Measurements from ENCODE around the gene LRRC17. TPM values are rescaled to one million over a fixed set of nuclear protein-coding genes. Genes with fewer than 3 reads are reported as not detected.

The LRRC17 gene
- total and polyA plus RNA-seq, 2 donors (not counting 1 experiment from before 2014, with no cell fraction given): 0.86 to 1.4 TPM

- Mint-ChIP-seq H3K4me1 (no peaks in the 10 kb centered on the region), H3K27me3 (no peaks in the 10 kb centered on the region), H3K9me3 (ENCODE audit: insufficient read depth) (no peaks in the 10 kb centered on the region), H3K4me3 (no peak overlapping the region), H3K27ac (no peak overlapping the region)
- H3K79me2 ChIP-seq (ENCODE audit: control insufficient read depth, insufficient read depth, low read length): no peaks in the 10 kb centered on the region
- H4K20me1 ChIP-seq (ENCODE audit: control insufficient read depth, insufficient read depth, low read length, poor library complexity, severe bottlenecking): no peaks in the 10 kb centered on the region
- H3K27me3 ChIP-seq (replicated peaks in 1 of 4; ENCODE audit: control extremely low read depth in 1 of 4, control insufficient read depth in 3 of 4, insufficient read depth in 4 of 4, low read length in 3 of 4): no peaks in the 10 kb centered on the region
- 100% methylated on average over 1 of the region's 1 CpG for WGBS (ENCODE audit: insufficient coverage)
- H3K27ac ChIP-seq (ENCODE audit: low read length in 2 of 2): no peak overlapping the region
- CTCF ChIA-PET: no interaction called here
- no peaks in the 10 kb centered on the region for H3K36me3 ChIP-seq (replicated peaks in 1 of 2; ENCODE audit: control extremely low read depth in 1 of 2, control insufficient read depth in 1 of 2, extremely low read depth in 1 of 2, insufficient read depth in 2 of 2, low read length in 1 of 2)
- no peak for DNase-seq
- no peak overlapping the region for H3K9ac ChIP-seq (ENCODE audit: low read length)
- no peak overlapping the region for H3K4me2 ChIP-seq (replicated peaks; ENCODE audit: low read depth, low read length, poor library complexity, severe bottlenecking)
- POLR2A ChIA-PET: no interaction called here
- no peaks in the 10 kb centered on the region for H3K4me1 ChIP-seq (ENCODE audit: control insufficient read depth in 2 of 2, insufficient read depth in 2 of 2, low read length in 2 of 2)
- H2AFZ ChIP-seq (ENCODE audit: insufficient read depth, low read depth, low read length, poor library complexity, severe bottlenecking): no peak overlapping the region
- no peak for ATAC-seq (ENCODE audit: low read depth)
- no peaks in the 10 kb centered on the region for H3K9me3 ChIP-seq (ENCODE audit: control extremely low read depth in 1 of 3, control insufficient read depth in 2 of 3, insufficient read depth in 1 of 3, low read length in 2 of 3)
- TF ChIP-seq EZH2 (IDR thresholded peaks at IDR 0.05; ENCODE audit: borderline replicate concordance, insufficient read depth, low read depth, low read length, poor library complexity, severe bottlenecking) (no peak), CTCF (IDR thresholded peaks at IDR 0.05) (no peak)
- intact Hi-C loops (cut with micrococcal nuclease): no loop called here
- H3K4me3 ChIP-seq (ENCODE audit: control extremely low read depth in 1 of 5, extremely low read depth in 1 of 5, insufficient read depth in 1 of 5, low read depth in 2 of 5, low read length in 4 of 5): no peak overlapping the region
These were observed 25.9 kb downstream of the LRRC17 start for GRCh38 chr7:102938679-102939078.

GRCh38 chr7:102942181-102942866 lies 29.5 kb downstream of the LRRC17 start:
- TF ChIP-seq EZH2 (IDR thresholded peaks at IDR 0.05; ENCODE audit: borderline replicate concordance, insufficient read depth, low read depth, low read length, poor library complexity, severe bottlenecking) (no peak), CTCF (IDR thresholded peaks at IDR 0.05) (no peak)
- Mint-ChIP-seq H3K4me3 (no peak overlapping the region), H3K27me3 (no peaks in the 10 kb centered on the region), H3K27ac (no peak overlapping the region), H3K9me3 (ENCODE audit: insufficient read depth) (no peaks in the 10 kb centered on the region), H3K4me1 (no peaks in the 10 kb centered on the region)
- no CpG with 5 or more reads among the region's 4 CpGs for WGBS (ENCODE audit: insufficient coverage)
- H3K79me2 ChIP-seq (ENCODE audit: control insufficient read depth, insufficient read depth, low read length): no peaks in the 10 kb centered on the region
- POLR2A ChIA-PET: no interaction called here
- intact Hi-C loops (cut with micrococcal nuclease): no loop called here
- H3K4me2 ChIP-seq (replicated peaks; ENCODE audit: low read depth, low read length, poor library complexity, severe bottlenecking): no peak overlapping the region
- H3K4me1 ChIP-seq (ENCODE audit: control insufficient read depth in 2 of 2, insufficient read depth in 2 of 2, low read length in 2 of 2): no peaks in the 10 kb centered on the region
- no peak overlapping the region for H2AFZ ChIP-seq (ENCODE audit: insufficient read depth, low read depth, low read length, poor library complexity, severe bottlenecking)
- H3K27ac ChIP-seq (ENCODE audit: low read length in 2 of 2): no peak overlapping the region
- no peaks in the 10 kb centered on the region for H3K36me3 ChIP-seq (replicated peaks in 1 of 2; ENCODE audit: control extremely low read depth in 1 of 2, control insufficient read depth in 1 of 2, extremely low read depth in 1 of 2, insufficient read depth in 2 of 2, low read length in 1 of 2)
- no peak overlapping the region for H3K9ac ChIP-seq (ENCODE audit: low read length)
- DNase-seq (no peak), ATAC-seq (ENCODE audit: low read depth) (no peak)
- no peak overlapping the region for H3K4me3 ChIP-seq (ENCODE audit: control extremely low read depth in 1 of 5, extremely low read depth in 1 of 5, insufficient read depth in 1 of 5, low read depth in 2 of 5, low read length in 4 of 5)
- no peaks in the 10 kb centered on the region for H4K20me1 ChIP-seq (ENCODE audit: control insufficient read depth, insufficient read depth, low read length, poor library complexity, severe bottlenecking)
- H3K27me3 ChIP-seq (replicated peaks in 1 of 4; ENCODE audit: control extremely low read depth in 1 of 4, control insufficient read depth in 3 of 4, insufficient read depth in 4 of 4, low read length in 3 of 4): no peaks in the 10 kb centered on the region
- CTCF ChIA-PET: no interaction called here
- no peaks in the 10 kb centered on the region for H3K9me3 ChIP-seq (ENCODE audit: control extremely low read depth in 1 of 3, control insufficient read depth in 2 of 3, insufficient read depth in 1 of 3, low read length in 2 of 3)
